ENCODE measurements around the gene DTWD1. TPM values are rescaled to one million over a fixed set of nuclear protein-coding genes. Genes with fewer than 3 reads are reported as not detected.

Gene DTWD1
- total and polyA plus RNA-seq, 2 of the 13 experiments (the other 11 are each of a cell fraction or from before 2014, with no cell fraction given) = 12.7 to 18.3 TPM

GRCh38 chr15:49650676-49651075 is 29.8 kb downstream of the DTWD1 start:
- no TSS peak for BruUV-seq (replicated peaks)
- Histone ChIP-seq H3K36me3 (replicated peaks in 1 of 2; ENCODE audit: control insufficient read depth in 1 of 2, insufficient read depth in 2 of 2, low read length in 2 of 2) (no peaks in the 10 kb centered on the region), H3K9me3 (ENCODE audit: low read length) (peaks cover 15% of the 10 kb centered on the region), H3K27ac (ENCODE audit: extremely low read length, insufficient read depth, low read length) (no peak overlapping the region), H3K79me2 (ENCODE audit: insufficient read depth, low read length) (no peaks in the 10 kb centered on the region), H3K9ac (ENCODE audit: insufficient read depth, low read depth, low read length) (no peak overlapping the region), H3K4me1 (ENCODE audit: insufficient read depth, low read length) (no peaks in the 10 kb centered on the region), H2AFZ (ENCODE audit: low read length) (no peak overlapping the region), H4K20me1 (ENCODE audit: insufficient read depth, low read length) (no peaks in the 10 kb centered on the region), H3K27me3 (ENCODE audit: control insufficient read depth in 1 of 2, insufficient read depth in 2 of 2, low read length in 2 of 2) (no peaks in the 10 kb centered on the region), H3K4me2 (ENCODE audit: low read depth, low read length) (no peak overlapping the region), H3K4me3 (replicated peaks in 1 of 3; ENCODE audit: insufficient read depth in 1 of 3, low read depth in 2 of 3, low read length in 3 of 3) (no peak overlapping the region)
- TF ChIP-seq POGK (CRISPR knock-in tag; conservative IDR thresholded peaks at IDR 0.05) = no peak
- TF ChIP-seq CENPBD1 (CRISPR knock-in tag; IDR thresholded peaks at IDR 0.05; ENCODE audit: borderline replicate concordance, low read depth) = no peak
- TF ChIP-seq ZBTB7A (CRISPR knock-in tag; IDR thresholded peaks at IDR 0.05) = no peak
- no peak for TF ChIP-seq ZNF784 (CRISPR knock-in tag; IDR thresholded peaks at IDR 0.05; ENCODE audit: borderline replicate concordance)
- no peak for TF ChIP-seq ZNF350 (CRISPR knock-in tag; IDR thresholded peaks at IDR 0.05; ENCODE audit: borderline replicate concordance, low read depth)
- no peak for ATAC-seq
- intact Hi-C loops (cut with micrococcal nuclease; ENCODE audit: unreplicated experiment) = no loop called here
- DNase-seq (ENCODE audit: low spot score) = no peak
- CTCF ChIA-PET (ENCODE audit: low intra/inter-chr PET ratio, low total read pairs) = no interaction called here
- WGBS (ENCODE audit: low lambda C conversion rate) = 17% methylated on average over 2 of the region's 2 CpGs
- FAIRE-seq = no peak
- POLR2A ChIA-PET = no interaction called here
- in situ Hi-C loops (cut with HindIII; ENCODE audit: extremely low pct_ligation_motif_present, low pct_unique_long_range_greater_than_20kb) = no loop called here

- H3K4me2 ChIP-seq (ENCODE audit: low read depth, low read length) = no peak overlapping the region
- no peak overlapping the region for H2AFZ ChIP-seq (ENCODE audit: low read length)
- DNase-seq (ENCODE audit: low spot score) = no peak
- ATAC-seq = no peak
- no peaks in the 10 kb centered on the region for H3K4me1 ChIP-seq (ENCODE audit: insufficient read depth, low read length)
- BruUV-seq (replicated peaks) = no TSS peak
- no peaks in the 10 kb centered on the region for H3K27me3 ChIP-seq (ENCODE audit: control insufficient read depth in 1 of 2, insufficient read depth in 2 of 2, low read length in 2 of 2)
- POLR2A ChIA-PET = no interaction called here
- 92% methylated on average over 1 of the region's 1 CpG for WGBS (ENCODE audit: low lambda C conversion rate)
- no peaks in the 10 kb centered on the region for H4K20me1 ChIP-seq (ENCODE audit: insufficient read depth, low read length)
- no peak overlapping the region for H3K9ac ChIP-seq (ENCODE audit: insufficient read depth, low read depth, low read length)
- no peak for FAIRE-seq
- in situ Hi-C loops (cut with HindIII; ENCODE audit: extremely low pct_ligation_motif_present, low pct_unique_long_range_greater_than_20kb) (no loop called here), intact Hi-C loops (cut with micrococcal nuclease; ENCODE audit: unreplicated experiment) (no loop called here)
- H3K36me3 ChIP-seq (replicated peaks in 1 of 2; ENCODE audit: control insufficient read depth in 1 of 2, insufficient read depth in 2 of 2, low read length in 2 of 2) = no peaks in the 10 kb centered on the region
- no peak overlapping the region for H3K27ac ChIP-seq (ENCODE audit: extremely low read length, insufficient read depth, low read length)
- CTCF ChIA-PET (ENCODE audit: low intra/inter-chr PET ratio, low total read pairs) = no interaction called here
- no peaks in the 10 kb centered on the region for H3K79me2 ChIP-seq (ENCODE audit: insufficient read depth, low read length)
- H3K9me3 ChIP-seq (ENCODE audit: low read length) = peaks cover 15% of the 10 kb centered on the region
- H3K4me3 ChIP-seq (replicated peaks in 1 of 3; ENCODE audit: insufficient read depth in 1 of 3, low read depth in 2 of 3, low read length in 3 of 3) = no peak overlapping the region
- TF ChIP-seq ZFP37 (CRISPR knock-in tag; IDR thresholded peaks at IDR 0.05; ENCODE audit: borderline replicate concordance) (no peak), ZNF781 (CRISPR knock-in tag; IDR thresholded peaks at IDR 0.05; ENCODE audit: borderline replicate concordance, not compliant biosample characterization) (no peak), TRIM22 (IDR thresholded peaks at IDR 0.05) (no peak), TBL1XR1 (IDR thresholded peaks at IDR 0.05; ENCODE audit: borderline replicate concordance, low read length, partially characterized antibody) (no peak), HOXA9 (CRISPR knock-in tag; IDR thresholded peaks at IDR 0.05; ENCODE audit: borderline replicate concordance) (no peak)
Measured at GRCh38 chr15:49652922-49653321, 32.1 kb downstream of the DTWD1 start.

Measured in HepG2 (cell line).